ENCODE results near the gene PRM2.

PRM2 gene

GRCh38 chr16:11231367-11231970, 44.8 kb downstream of the PRM2 start:
- no peak for DNase-seq (ENCODE audit: low read depth in 2 of 2, low spot score in 1 of 2)

GRCh38 chr16:11229906-11230305, 46.4 kb downstream of the PRM2 start:
- no peak for DNase-seq (ENCODE audit: low read depth in 2 of 2, low spot score in 1 of 2)

- DNase-seq (ENCODE audit: low read depth in 2 of 2, low spot score in 1 of 2) = no peak
These were observed 46.8 kb downstream of the PRM2 start for GRCh38 chr16:11229432-11229831.

- DNase-seq (ENCODE audit: low read depth in 2 of 2, low spot score in 1 of 2) = no peak
These were observed 50.4 kb downstream of the PRM2 start for GRCh38 chr16:11225677-11226549.
